ENCODE results near the gene FOXK2. TPM values are rescaled to one million over a fixed set of nuclear protein-coding genes. Genes with fewer than 3 reads are reported as not detected.
"Not testable (repeated sequence)": the region's sequence is repeated elsewhere in the genome, so short reads cannot be mapped to it uniquely, and the experiment has no call there.

FOXK2 gene
- total RNA-seq, 1 donor from 2014 or later: 42.5 TPM

DNA sequence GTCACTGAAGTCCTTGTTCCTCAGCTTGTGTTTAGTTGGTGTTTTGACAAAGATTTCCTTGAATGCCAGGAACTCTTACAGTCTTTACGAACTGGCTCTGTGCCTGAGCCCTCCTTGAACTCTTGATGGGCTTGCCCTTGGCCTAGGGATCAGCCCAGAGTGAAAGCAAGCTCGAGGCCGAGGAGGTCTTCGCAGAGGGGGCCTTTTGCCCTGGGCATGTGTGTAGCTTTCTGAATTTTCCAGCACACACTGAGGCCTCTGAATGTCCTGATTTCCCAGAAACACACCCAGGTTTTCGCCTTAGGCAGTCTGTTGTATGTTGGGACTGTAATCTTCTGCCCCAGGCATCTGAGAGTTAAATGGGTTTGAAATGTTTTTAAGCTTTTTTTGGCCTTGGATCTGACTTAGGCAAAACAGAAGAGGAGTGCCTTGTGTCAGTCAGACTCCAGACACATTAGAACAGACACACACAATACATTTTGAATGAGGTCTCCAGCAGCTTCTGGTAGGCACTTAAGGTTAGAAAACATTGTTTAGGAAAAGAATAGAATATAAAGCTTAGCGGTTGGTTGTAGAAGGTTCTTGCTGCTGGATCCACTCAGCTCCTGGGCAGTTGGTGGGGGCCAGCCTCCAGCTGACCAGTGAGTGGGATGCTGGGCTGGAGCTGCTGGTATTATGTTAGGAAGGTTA lies 17.1 kb downstream of the FOXK2 start:
- Histone ChIP-seq H3K27me3 (ENCODE audit: control insufficient read depth, insufficient read depth, low read length) (no peaks in the 10 kb centered on the region), H3K36me3 (ENCODE audit: control insufficient read depth, insufficient read depth, low read length) (no peaks in the 10 kb centered on the region), H3K4me3 (ENCODE audit: low read depth, low read length) (no peak overlapping the region)
- DNase-seq (ENCODE audit: low read depth): no peak
- TF ChIP-seq, protein P1, sequence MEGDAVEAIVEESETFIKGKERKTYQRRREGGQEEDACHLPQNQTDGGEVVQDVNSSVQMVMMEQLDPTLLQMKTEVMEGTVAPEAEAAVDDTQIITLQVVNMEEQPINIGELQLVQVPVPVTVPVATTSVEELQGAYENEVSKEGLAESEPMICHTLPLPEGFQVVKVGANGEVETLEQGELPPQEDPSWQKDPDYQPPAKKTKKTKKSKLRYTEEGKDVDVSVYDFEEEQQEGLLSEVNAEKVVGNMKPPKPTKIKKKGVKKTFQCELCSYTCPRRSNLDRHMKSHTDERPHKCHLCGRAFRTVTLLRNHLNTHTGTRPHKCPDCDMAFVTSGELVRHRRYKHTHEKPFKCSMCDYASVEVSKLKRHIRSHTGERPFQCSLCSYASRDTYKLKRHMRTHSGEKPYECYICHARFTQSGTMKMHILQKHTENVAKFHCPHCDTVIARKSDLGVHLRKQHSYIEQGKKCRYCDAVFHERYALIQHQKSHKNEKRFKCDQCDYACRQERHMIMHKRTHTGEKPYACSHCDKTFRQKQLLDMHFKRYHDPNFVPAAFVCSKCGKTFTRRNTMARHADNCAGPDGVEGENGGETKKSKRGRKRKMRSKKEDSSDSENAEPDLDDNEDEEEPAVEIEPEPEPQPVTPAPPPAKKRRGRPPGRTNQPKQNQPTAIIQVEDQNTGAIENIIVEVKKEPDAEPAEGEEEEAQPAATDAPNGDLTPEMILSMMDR (IDR thresholded peaks at IDR 0.05; ENCODE audit: insufficient read depth, low read length, poor library complexity, severe bottlenecking): no peak

DNA sequence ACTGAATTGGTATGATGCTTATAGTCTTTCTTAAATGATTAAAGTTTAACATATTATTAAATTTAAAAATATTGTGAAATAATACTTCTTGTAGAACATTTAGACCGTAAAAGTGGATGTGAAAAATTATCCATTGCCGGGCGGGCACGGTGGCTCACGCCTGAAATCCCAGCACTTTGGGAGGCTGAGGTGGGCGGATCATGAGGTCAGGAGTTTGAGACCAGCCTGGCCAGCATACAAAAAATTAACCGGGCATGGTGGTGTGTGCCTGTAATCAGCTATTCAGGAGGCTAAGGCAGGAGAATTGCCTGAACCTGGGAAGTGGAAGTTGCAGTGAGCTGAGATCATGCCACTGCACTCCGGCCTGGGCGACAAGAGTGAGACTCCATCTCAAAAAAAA lies 17.7 kb downstream of the FOXK2 start:
- H3K36me3 ChIP-seq (ENCODE audit: control insufficient read depth, insufficient read depth, low read length); H3K4me3 ChIP-seq (ENCODE audit: low read depth, low read length): not testable (repeated sequence)

DNA sequence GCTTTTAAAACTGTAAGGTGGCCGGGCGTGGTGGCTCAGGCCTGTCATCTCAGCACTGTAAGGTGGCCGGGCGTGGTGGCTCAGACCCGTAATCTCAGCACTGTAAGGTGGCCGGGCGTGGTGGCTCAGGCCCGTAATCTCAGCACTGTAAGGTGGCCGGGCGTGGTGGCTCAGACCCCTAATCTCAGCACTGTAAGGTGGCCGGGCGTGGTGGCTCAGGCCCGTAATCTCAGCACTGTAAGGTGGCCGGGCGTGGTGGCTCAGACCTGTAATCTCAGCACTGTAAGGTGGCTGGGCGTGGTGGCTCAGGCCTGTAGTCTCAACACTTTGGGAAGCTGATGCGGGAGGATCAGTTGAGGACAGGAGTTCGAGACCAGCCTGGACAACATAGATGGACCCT lies 19.5 kb downstream of the FOXK2 start:
- not testable (repeated sequence) for H3K36me3 ChIP-seq (ENCODE audit: control insufficient read depth, insufficient read depth, low read length); H3K27me3 ChIP-seq (ENCODE audit: control insufficient read depth, insufficient read depth, low read length); H3K4me3 ChIP-seq (ENCODE audit: low read depth, low read length); DNase-seq (ENCODE audit: low read depth)

More for the DNA sequence above, 17.7 kb downstream of the FOXK2 start:
- not testable (repeated sequence) for H3K27me3 ChIP-seq (ENCODE audit: control insufficient read depth, insufficient read depth, low read length); DNase-seq (ENCODE audit: low read depth)

DNA sequence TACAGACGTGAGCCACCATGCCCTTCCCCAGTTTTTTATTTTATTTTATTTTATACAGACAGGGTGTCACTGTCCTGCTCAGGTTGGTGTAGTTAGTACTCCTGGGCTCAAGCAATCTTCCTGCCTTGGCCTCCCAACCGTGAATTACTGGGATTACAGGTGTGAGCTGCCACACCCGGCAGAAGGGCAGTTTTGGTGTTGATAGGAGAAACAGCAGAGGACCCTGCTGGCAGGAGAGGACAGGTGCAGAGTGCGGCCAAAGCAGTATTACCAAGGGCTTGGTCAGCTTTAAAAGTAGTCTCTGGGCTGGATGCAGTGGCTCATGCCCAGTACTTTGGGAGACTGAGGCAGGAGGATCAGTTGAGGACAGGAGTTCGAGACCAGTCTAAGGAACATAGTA lies 22.9 kb downstream of the FOXK2 start:
- no peak for DNase-seq (ENCODE audit: low read depth)
- no peak overlapping the region for H3K4me3 ChIP-seq (ENCODE audit: low read depth, low read length)
- no peaks in the 10 kb centered on the region for H3K27me3 ChIP-seq (ENCODE audit: control insufficient read depth, insufficient read depth, low read length)
- TF ChIP-seq, protein P1 (IDR thresholded peaks at IDR 0.05; ENCODE audit: insufficient read depth, low read length, poor library complexity, severe bottlenecking): no peak
- no peaks in the 10 kb centered on the region for H3K36me3 ChIP-seq (ENCODE audit: control insufficient read depth, insufficient read depth, low read length)

DNA sequence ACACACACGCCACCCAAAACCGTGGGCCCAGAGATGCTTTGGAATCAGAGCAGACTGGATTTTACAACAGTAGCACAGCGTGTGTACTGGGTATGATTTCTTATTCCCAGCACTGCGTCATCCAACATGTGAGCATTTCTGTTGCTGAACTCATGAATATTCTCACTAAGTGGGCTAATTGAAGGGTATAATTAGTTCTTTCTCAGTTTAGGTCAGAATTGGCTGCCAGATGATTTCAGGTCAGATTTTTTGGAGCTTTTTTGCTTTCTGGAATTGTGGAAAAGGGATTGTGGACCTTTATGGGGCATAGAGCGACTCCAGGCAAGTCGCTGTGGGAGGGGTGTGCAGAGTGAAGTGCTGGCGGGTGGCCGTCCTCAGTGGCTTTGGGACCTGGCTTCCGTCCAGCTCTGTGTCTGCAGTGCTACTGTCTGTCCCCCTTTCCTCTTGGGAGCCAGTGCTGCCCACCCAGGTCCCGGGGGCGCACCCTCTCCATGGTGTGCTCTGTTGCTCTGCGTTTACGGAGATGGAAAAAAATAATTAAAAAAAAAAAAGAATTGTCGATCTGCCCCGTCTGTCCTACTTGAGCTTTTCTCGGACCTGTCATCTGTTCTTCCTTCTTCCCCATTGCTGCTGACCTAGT lies 25.0 kb downstream of the FOXK2 start:
- TF ChIP-seq, protein P1 (IDR thresholded peaks at IDR 0.05; ENCODE audit: insufficient read depth, low read length, poor library complexity, severe bottlenecking): no peak
- no peaks in the 10 kb centered on the region for H3K27me3 ChIP-seq (ENCODE audit: control insufficient read depth, insufficient read depth, low read length)
- H3K4me3 ChIP-seq (ENCODE audit: low read depth, low read length): no peak overlapping the region
- H3K36me3 ChIP-seq (ENCODE audit: control insufficient read depth, insufficient read depth, low read length): no peaks in the 10 kb centered on the region
- DNase-seq (ENCODE audit: low read depth): no peak

DNA sequence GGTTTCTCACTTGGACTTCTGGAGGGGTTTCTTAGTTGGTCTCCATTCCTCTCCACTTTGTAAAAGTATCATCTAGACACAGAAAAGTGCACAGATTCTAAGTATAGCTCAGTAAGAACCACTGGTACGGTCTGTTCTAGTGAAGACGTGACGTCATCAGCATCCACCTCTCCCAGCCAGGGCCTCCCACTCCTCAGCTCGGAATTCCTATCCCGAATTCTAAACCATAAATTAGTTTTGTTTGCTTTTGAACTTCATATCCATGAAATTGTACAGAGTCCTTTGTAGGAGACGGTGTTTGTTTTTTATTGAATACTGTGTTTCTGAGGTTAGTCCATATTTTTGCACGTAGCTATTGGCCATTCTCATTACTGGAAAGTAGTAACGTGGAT lies 25.5 kb downstream of the FOXK2 start:
- DNase-seq (ENCODE audit: low read depth): no peak

More for the DNA sequence above, 25.5 kb downstream of the FOXK2 start:
- TF ChIP-seq, protein P1 (IDR thresholded peaks at IDR 0.05; ENCODE audit: insufficient read depth, low read length, poor library complexity, severe bottlenecking): no peak
- Histone ChIP-seq H3K36me3 (ENCODE audit: control insufficient read depth, insufficient read depth, low read length) (no peaks in the 10 kb centered on the region), H3K27me3 (ENCODE audit: control insufficient read depth, insufficient read depth, low read length) (no peaks in the 10 kb centered on the region), H3K4me3 (ENCODE audit: low read depth, low read length) (no peak overlapping the region)

Measured in kidney epithelial cell (primary cell).